Measurements from ENCODE around the gene GPATCH1.
A peak's percentile ranks its signal among the peaks of the same experiment; 100 is the strongest.
"Not testable (repeated sequence)": the region's sequence is repeated elsewhere in the genome, so short reads cannot be mapped to it uniquely, and the experiment has no call there.

GPATCH1 gene

GRCh38 chr19:33124207-33125098 lies 43.5 kb downstream of the GPATCH1 start:
- no peak for DNase-seq

GRCh38 chr19:33125929-33126388 lies 45.0 kb downstream of the GPATCH1 start:
- peak; percentile 54 for DNase-seq

GRCh38 chr19:33126712-33127111 lies 45.7 kb downstream of the GPATCH1 start:
- not testable (repeated sequence) for DNase-seq

- no peak for DNase-seq
These were observed 48.9 kb downstream of the GPATCH1 start for GRCh38 chr19:33129901-33130300.

- no peak for DNase-seq
These were observed 49.5 kb downstream of the GPATCH1 start for GRCh38 chr19:33130433-33130832.

GRCh38 chr19:33132021-33132420 lies 51.0 kb downstream of the GPATCH1 start, which contains the start of gene WDR88:
TSS of gene WDR88 (plus strand) at chr19:33132114. CDS start at chr19:33132170, 56 bp downstream.
- DNase-seq: no peak

GRCh38 chr19:33132425-33132824 lies 51.4 kb downstream of the GPATCH1 start:
- DNase-seq: no peak

GRCh38 chr19:33133438-33134031 lies 52.6 kb downstream of the GPATCH1 start:
- peak; percentile 19 for DNase-seq

GRCh38 chr19:33134571-33135041 lies 53.6 kb downstream of the GPATCH1 start:
- DNase-seq: no peak

- DNase-seq: no peak
These were observed 58.2 kb downstream of the GPATCH1 start for GRCh38 chr19:33139165-33139564.

GRCh38 chr19:33143897-33144405 lies 63.0 kb downstream of the GPATCH1 start:
- DNase-seq: peak; percentile 53

- no peak for DNase-seq
These were observed 65.2 kb downstream of the GPATCH1 start for GRCh38 chr19:33146209-33146608.

GRCh38 chr19:33147538-33147937 lies 66.6 kb downstream of the GPATCH1 start:
- DNase-seq: no peak

GRCh38 chr19:33150852-33151518 lies 70.0 kb downstream of the GPATCH1 start:
- no peak for DNase-seq

- no peak for DNase-seq
These were observed 71.2 kb downstream of the GPATCH1 start for GRCh38 chr19:33152176-33152575.

GRCh38 chr19:33152625-33153024 lies 71.6 kb downstream of the GPATCH1 start:
- not testable (repeated sequence) for DNase-seq

- DNase-seq: not testable (repeated sequence)
These were observed 73.3 kb downstream of the GPATCH1 start for GRCh38 chr19:33154313-33154712.

GRCh38 chr19:33156334-33156733 lies 75.4 kb downstream of the GPATCH1 start:
- DNase-seq: peak; percentile 61

GRCh38 chr19:33157906-33158305 lies 76.9 kb downstream of the GPATCH1 start:
- no peak for DNase-seq

GRCh38 chr19:33158365-33158764 lies 77.4 kb downstream of the GPATCH1 start:
- no peak for DNase-seq

- DNase-seq: no peak
These were observed 78.2 kb downstream of the GPATCH1 start for GRCh38 chr19:33159149-33159548.

GRCh38 chr19:33159893-33160292 lies 78.9 kb downstream of the GPATCH1 start:
- no peak for DNase-seq

GRCh38 chr19:33161201-33161600 lies 80.2 kb downstream of the GPATCH1 start:
- DNase-seq: no peak

All from fibroblast of skin of right biceps (primary cell).